OCI-LY7 (cell line): Measurements from ENCODE around the gene IQCK.

ENCODE experiments used
- EZH2phosphoT487 ChIP-seq: fragments of 200-600 bp; sonication (generic); IDR thresholded peaks from 2 replicates; pipeline ENCODE4 v1.6.1; 2018; ENCODE audit warnings: low read depth, borderline replicate concordance, mild to moderate bottlenecking, mixed run types, antibody characterized with exemption, low read length, moderate library complexity, mixed read lengths
- TF ChIP-seq, protein P1 (sequence below): fragments of 200-600 bp; sonication (generic); conservative IDR thresholded peaks from 2 replicates; pipeline ENCODE4 v1.5.1; 2014; ENCODE audit warnings: mild to moderate bottlenecking, antibody characterized with exemption, low read length, moderate library complexity, mixed read lengths

DNA sequence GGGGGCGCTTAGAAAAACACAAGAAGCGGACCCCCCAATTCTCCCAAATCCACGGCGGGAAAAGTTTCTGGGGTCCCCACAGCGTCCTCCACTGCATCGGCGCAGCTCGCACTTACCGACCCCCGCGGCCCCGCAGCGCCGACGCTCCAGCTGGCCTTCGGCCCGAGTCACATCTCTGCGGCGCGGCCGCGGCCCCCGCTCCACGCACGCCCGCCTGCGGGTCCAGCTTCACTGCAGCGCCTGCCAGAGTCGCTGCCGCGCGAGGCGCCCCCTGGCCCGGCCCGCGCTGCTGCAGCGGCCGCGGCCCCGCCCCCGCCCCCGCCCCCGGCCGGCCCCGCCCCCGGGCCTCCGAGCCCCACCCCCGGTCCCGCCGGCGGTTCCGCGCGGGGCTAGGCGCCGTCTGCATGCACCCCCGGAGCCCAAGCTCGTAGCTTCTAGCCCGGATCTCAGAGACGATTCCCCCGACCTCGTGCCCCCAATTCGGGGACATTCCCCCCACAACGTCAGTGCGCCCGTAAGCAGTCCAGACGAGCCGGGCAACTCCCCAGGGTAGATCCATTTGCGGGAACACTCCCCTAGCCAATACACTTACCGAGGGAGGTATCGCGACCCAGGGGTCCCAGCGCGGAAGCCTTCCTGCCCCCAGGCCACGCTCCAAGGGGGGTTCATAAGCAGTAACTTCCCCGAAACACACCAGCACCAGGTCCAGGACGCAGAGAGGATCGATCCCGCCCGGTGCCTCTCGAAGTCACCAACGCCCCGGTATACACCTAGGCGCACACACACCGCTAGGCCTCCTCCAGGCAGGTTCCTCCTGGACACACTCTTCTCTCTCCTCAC is 166.8 kb downstream of the IQCK start, which contains the start of gene GPRC5B:
- TF ChIP-seq, protein P1, sequence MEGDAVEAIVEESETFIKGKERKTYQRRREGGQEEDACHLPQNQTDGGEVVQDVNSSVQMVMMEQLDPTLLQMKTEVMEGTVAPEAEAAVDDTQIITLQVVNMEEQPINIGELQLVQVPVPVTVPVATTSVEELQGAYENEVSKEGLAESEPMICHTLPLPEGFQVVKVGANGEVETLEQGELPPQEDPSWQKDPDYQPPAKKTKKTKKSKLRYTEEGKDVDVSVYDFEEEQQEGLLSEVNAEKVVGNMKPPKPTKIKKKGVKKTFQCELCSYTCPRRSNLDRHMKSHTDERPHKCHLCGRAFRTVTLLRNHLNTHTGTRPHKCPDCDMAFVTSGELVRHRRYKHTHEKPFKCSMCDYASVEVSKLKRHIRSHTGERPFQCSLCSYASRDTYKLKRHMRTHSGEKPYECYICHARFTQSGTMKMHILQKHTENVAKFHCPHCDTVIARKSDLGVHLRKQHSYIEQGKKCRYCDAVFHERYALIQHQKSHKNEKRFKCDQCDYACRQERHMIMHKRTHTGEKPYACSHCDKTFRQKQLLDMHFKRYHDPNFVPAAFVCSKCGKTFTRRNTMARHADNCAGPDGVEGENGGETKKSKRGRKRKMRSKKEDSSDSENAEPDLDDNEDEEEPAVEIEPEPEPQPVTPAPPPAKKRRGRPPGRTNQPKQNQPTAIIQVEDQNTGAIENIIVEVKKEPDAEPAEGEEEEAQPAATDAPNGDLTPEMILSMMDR: no peak
- no peak for TF ChIP-seq EZH2phosphoT487
